Osteocyte (in vitro differentiated cells): ENCODE measurements around the gene STUM. TPM values are rescaled to one million over a fixed set of nuclear protein-coding genes. Genes with fewer than 3 reads are reported as not detected.

Experiments
- DNase-seq: peaks from one replicate; pipeline ENCODE4 v3.0.0; 2021; ENCODE audit warnings: mixed read lengths; ENCODE audit not compliant: unreplicated experiment; ENCODE audit errors: extremely low spot score
- H3K27ac Mint-ChIP-seq: one replicate; pipeline ENCODE4 v1.8.0; 2021; ENCODE audit warnings: mild to moderate bottlenecking, mixed read lengths; ENCODE audit not compliant: unreplicated experiment
- H3K27me3 Mint-ChIP-seq: one replicate; pipeline ENCODE4 v1.8.0; 2021; ENCODE audit warnings: mixed read lengths; ENCODE audit not compliant: unreplicated experiment
- H3K36me3 Mint-ChIP-seq: one replicate; pipeline ENCODE4 v1.8.0; 2021; ENCODE audit warnings: mixed read lengths; ENCODE audit not compliant: unreplicated experiment
- H3K4me1 Mint-ChIP-seq: one replicate; pipeline ENCODE4 v1.8.0; 2021; ENCODE audit warnings: mixed read lengths; ENCODE audit not compliant: unreplicated experiment
- H3K4me3 Mint-ChIP-seq: one replicate; pipeline ENCODE4 v1.8.0; 2021; ENCODE audit warnings: mild to moderate bottlenecking, moderate library complexity, mixed read lengths; ENCODE audit not compliant: unreplicated experiment
- H3K9me3 Mint-ChIP-seq: one replicate; pipeline ENCODE4 v1.8.0; 2021; ENCODE audit warnings: mixed read lengths; ENCODE audit not compliant: unreplicated experiment
- CTCF ChIP-seq: fragments of 200-600 bp; sonication (generic); IDR thresholded peaks from 2 replicates; pipeline ENCODE4 v1.5.0; 2021; ENCODE audit warnings: antibody characterized with exemption, mild to moderate bottlenecking, moderate library complexity
- total RNA-seq: library from RNA; stranded (reverse); gene quantifications from 2 replicates; pipeline ENCODE4 v1.2.1, GENCODE V29; 2021

STUM gene
- total RNA-seq, 1 donor from 2014 or later, result 0.35 TPM

DNA sequence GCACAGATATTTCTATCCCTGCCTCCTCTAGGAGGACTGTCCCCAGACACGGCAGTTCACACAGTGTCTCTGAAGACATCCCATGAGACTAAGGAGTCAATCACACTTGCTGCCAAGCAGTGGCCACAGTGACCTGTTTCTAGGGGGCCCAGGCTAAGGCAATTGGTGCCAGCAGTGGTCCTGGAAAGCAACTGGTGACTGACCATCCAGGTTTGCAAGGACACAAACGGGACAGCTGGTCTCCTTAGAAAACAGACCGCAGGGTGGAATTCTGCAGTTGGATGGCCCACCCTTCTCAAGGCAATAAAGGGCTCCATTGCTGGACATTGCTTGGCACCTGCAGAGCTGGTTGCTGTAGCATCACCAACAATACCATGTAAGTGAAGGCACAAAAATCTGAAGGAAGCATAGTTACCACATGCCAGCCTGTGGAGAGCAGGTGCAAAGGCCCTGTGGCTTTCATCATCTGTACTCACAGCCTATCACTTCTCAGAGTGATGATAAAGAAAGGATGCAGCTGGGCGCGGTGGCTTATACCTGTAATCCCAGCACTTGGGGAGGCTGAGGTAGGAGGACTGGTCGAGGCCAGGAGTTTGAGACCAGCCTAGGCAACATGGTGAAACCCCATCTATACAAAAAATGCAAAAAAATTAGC lies 81.5 kb downstream of the STUM start:
- Mint-ChIP-seq H3K9me3 (no peaks in the 10 kb centered on the region), H3K27me3 (no peaks in the 10 kb centered on the region), H3K4me1 (peaks cover 5% of the 10 kb centered on the region), H3K4me3 (no peak overlapping the region), H3K27ac (no peak overlapping the region), H3K36me3 (peaks cover 6% of the 10 kb centered on the region)
- TF ChIP-seq CTCF, result no peak
- DNase-seq, result no peak

DNA sequence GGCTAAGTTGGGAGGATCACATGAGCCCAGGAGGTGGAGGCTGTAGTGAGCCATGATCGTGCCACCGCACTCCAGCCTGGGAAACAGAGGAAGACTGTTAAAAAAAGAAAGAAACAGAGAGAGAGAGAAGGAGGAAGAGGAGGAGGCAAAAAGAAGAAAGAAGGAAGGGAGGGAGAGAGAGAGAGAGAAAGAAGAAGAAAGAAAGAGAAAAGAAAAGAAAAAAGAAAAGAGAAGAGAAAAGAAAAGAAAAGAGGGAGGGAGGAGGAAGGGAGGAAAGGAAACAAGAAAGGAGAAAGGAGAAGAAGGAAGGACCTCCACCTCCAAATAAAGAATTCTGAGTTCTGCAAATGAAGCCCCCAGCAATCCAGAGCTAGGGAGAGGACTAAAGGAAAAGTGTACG lies 82.0 kb downstream of the STUM start:
- no peaks in the 10 kb centered on the region for H3K27me3 Mint-ChIP-seq

GRCh38 chr1:226631229-226632000 lies 82.9 kb downstream of the STUM start:
- Mint-ChIP-seq H3K27ac (no peak overlapping the region), H3K36me3 (peaks cover 6% of the 10 kb centered on the region), H3K27me3 (no peaks in the 10 kb centered on the region), H3K4me1 (peaks cover 3% of the 10 kb centered on the region), H3K9me3 (no peaks in the 10 kb centered on the region), H3K4me3 (no peak overlapping the region)
- TF ChIP-seq CTCF, result no peak
- no peak for DNase-seq

More for the DNA sequence above, 82.0 kb downstream of the STUM start:
- peaks cover 5% of the 10 kb centered on the region for H3K4me1 Mint-ChIP-seq
- peaks cover 6% of the 10 kb centered on the region for H3K36me3 Mint-ChIP-seq
- no peak for DNase-seq
- H3K27ac Mint-ChIP-seq, result no peak overlapping the region
- TF ChIP-seq CTCF, result no peak
- no peaks in the 10 kb centered on the region for H3K9me3 Mint-ChIP-seq
- H3K4me3 Mint-ChIP-seq, result no peak overlapping the region

DNA sequence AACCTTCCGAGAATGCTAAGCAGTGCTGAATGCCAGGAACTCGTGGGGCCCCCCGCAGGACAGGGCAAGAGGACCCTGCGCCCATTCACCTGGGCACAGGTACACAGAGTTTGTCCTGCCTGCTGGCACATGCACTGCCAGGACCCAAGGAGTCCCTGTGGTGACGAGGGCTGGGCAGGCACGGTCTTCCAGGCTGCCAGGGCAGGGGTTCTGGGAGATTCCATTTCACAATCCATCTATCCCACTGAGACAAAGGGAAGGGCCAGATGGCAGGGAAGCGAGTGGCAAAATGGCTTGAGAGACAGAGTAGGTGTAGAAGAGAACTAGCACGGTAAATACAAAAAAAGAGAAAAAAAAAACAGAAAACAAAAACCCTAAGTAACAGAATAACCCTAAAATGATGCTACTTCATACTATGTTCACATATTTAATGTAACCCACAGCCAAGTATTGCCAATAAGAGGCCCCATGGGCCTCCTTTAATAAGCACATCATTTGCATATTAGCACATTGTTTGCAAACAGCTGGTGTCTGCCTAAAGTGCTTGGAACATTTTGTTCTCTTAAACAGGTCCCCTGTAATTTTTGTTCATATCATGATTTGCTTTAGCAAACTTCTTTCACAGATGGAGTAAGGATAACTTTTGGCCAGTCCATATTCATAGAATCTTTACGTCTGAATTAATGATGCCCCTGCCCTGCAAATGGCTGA lies 83.8 kb downstream of the STUM start:
- no peak for DNase-seq
- H3K4me1 Mint-ChIP-seq, result no peaks in the 10 kb centered on the region
- no peak for TF ChIP-seq CTCF
- no peak overlapping the region for H3K4me3 Mint-ChIP-seq
- H3K27ac Mint-ChIP-seq, result no peak overlapping the region
- no peaks in the 10 kb centered on the region for H3K9me3 Mint-ChIP-seq
- H3K36me3 Mint-ChIP-seq, result peaks cover 6% of the 10 kb centered on the region
- no peaks in the 10 kb centered on the region for H3K27me3 Mint-ChIP-seq

GRCh38 chr1:226632922-226633351 lies 84.4 kb downstream of the STUM start:
- Mint-ChIP-seq H3K27ac (no peak overlapping the region), H3K36me3 (peaks cover 9% of the 10 kb centered on the region)

More at GRCh38 chr1:226632922-226633351, 84.4 kb downstream of the STUM start:
- TF ChIP-seq CTCF, result no peak
- Mint-ChIP-seq H3K4me1 (no peaks in the 10 kb centered on the region), H3K9me3 (no peaks in the 10 kb centered on the region), H3K4me3 (no peak overlapping the region), H3K27me3 (no peaks in the 10 kb centered on the region)
- no peak for DNase-seq
